Stimulated activated CD4-positive, alpha-beta T cell treated with anti-CD3 and anti-CD28 coated beads, Interleukin-1b, Interleukin-23, amount 100 ng/mL, for 1 hour (primary cell): Measurements from ENCODE around the gene ZDHHC11B.
A peak's percentile ranks its signal among the peaks of the same experiment; 100 is the strongest.
"Not testable (repeated sequence)": the region's sequence is repeated elsewhere in the genome, so short reads cannot be mapped to it uniquely, and the experiment has no call there.

Source experiments
- DNase-seq, 2 donors: peaks; one replicate each; pipeline ENCODE4 v3.0.0-alpha.2; 2020; ENCODE audit warnings: low read depth in 2 of 2

Gene ZDHHC11B

GRCh38 chr5:715636-716035 is 68.9 kb downstream of the ZDHHC11B start:
- DNase-seq = not testable (repeated sequence)

DNA sequence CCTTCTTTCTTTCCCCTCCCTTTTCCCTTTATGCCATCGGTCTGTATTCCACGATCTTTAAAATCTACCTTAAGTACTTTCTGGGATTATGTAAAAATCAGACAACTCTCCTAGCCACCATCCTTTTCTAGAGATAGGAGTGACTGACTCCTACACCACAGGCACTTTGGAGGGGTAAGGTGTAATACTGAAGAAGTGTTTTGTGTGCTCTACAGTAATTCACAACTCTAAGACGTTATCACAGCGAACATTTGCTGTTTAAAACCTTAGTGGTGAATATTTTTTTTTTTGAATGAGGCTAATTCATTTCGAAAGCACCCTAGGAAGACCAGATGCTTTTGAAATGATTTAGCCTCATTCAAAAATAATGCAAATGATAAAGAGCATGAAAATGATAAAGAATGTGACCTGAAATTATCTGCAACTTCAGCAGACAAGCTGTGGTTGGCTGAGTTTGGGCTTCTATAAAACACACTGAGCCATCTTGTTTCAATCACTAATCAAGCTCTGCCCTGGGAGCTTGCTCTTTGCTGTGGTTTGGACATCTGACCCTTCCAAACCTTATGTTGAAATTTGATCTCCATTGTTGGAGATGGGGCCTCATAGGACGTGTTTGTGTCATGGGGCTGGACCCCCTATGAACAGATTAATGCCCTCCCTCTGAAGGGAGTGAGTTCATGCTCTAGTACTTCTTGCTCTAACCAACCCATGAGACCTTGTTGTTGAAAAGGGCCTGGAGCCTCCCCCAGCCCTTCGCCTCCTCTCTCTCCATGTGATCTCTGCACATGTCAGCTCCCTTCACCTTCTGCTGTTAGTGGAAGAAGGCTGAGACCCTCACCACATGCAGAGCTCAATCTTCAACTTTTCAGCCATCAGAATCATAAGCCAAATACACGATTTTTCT is 70.1 kb downstream of the ZDHHC11B start:
- not testable (repeated sequence) for DNase-seq

GRCh38 chr5:713686-714085 is 70.8 kb downstream of the ZDHHC11B start:
- not testable (repeated sequence) for DNase-seq

- not testable (repeated sequence) for DNase-seq
These were observed 75.5 kb downstream of the ZDHHC11B start for GRCh38 chr5:708848-709517.

GRCh38 chr5:708374-708773 is 76.2 kb downstream of the ZDHHC11B start:
- DNase-seq = not testable (repeated sequence)

DNA sequence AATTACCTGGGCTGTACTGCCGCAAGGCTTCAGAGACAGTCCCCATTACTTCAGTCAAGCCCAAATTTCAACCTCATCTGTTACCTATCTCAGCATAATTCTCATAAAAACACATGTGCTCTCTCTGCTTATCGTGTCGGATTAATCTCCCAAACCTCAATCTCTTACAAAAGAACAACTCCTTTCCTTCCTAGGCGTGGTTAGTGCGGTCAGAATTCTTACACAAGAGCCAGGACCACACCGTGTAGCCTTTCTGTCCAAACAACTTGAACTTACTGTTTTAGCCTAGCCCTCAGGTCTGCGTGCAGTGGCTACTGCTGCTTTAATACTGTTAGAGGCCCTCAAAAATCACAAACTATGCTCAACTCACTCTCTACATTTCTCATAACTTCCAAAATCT is 78.4 kb downstream of the ZDHHC11B start:
- DNase-seq = not testable (repeated sequence)

DNA sequence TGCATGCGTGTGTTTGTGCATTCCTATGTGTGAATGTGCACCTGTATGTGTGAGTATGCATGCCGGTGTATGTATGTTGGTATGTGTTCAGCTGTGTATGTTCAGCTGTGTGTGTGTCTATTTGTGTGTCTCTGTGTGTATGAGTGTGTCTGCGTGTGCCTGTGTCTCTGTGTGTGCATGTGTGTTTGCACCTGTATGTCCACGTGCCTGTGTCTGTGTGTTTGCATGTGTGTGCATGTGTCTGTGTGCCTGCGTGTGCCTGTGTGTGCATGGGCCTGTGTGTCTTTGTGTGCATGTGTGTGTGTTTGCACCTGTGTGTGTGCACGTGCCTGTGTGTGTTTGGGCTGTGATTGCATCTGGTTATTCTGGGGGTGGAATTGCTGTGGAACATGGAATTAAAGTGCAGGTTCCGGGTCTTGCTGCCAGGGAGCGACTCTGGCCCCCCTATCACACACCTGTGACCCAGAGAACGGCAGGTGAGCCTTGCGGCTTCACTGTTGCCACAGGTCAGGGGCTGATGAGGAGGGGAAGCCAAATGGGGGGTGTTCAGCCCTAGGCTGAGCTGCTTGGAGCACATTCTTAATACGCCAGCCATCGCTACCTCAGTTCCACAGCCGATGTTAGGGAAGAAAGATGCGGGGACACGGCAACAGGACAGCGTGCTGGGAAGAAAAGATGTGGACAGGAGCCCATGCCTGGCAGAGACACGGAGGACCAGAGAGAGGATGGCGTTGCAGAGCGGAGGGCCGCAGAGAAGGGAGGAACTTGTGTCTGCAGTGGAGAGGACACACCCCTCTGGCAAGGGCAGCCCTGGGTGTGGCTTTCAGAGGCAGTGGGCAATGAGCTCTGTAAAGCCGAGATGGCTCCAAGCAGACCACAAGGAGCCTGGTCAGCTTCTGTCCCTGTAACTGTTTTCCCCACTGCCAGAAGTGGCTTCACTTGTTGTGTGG is 87.5 kb downstream of the ZDHHC11B start:
- DNase-seq = not testable (repeated sequence)

DNA sequence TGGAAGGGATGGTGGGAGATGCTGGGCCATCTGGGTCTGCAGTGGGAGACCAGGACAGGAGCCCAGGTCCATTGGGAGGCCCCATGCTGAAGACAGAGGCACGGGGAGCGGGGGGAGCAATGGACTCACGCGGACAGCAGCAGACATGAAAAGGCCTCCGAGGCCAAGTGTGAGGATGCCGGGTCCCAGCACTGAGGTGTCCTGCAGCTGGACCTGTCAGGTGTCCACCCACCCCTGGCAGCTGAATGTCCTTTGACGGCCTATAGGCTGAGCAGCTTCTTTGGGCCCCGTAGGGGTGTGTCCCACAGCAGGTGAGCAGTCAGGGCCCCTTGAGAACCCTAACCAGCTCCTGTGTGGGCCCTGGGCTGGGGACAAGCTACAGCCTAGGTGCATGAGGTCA is 88.3 kb downstream of the ZDHHC11B start:
- not testable (repeated sequence) for DNase-seq

DNA sequence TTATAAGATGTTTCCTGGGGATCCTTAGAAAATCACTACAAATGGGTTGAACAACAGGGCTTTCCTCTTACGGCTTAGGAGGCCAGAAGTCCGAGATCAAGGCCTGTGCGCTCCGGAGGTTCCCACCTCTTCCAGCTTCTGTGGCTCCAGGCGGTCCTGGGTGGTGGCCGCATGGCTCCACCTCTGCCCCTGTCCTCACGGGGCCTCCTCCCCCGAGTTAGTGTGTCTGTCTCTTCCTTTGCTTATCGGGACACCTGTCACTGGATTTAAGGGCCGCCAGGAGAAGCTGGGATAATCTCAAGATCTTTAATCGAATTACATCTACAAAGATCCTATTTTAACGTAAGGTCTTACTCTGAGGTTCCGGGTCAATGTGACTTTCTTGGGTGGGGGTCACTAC is 89.1 kb downstream of the ZDHHC11B start:
- not testable (repeated sequence) for DNase-seq

DNA sequence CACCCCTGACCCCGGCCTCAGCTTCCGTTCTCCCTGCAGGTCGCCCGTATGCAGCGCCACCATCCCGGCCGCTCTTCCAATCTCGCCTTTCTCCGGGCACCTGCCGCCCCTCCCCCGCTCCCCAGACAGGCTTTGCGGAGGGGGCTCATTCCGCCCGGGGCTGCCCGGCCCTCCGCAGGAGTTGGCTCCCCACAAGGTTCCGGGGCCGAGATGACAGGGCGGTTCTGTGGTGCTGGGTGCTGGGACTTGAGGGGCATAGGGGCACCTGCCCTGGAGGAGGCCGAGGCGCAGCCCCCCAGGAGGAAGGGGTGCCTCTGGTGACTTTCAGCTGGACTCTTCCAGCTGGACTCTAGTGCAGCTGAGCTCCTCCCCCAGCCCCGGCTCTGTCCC is 90.5 kb downstream of the ZDHHC11B start:
- not testable (repeated sequence) for DNase-seq

GRCh38 chr5:693271-694041 is 91.1 kb downstream of the ZDHHC11B start, which contains the start of gene TPPP:
Gene TPPP, minus strand, starts transcription at chr5:693352. Its CDS starts 15,292 bp downstream, at chr5:678060.
- DNase-seq = peak; percentile 69 to 78

DNA sequence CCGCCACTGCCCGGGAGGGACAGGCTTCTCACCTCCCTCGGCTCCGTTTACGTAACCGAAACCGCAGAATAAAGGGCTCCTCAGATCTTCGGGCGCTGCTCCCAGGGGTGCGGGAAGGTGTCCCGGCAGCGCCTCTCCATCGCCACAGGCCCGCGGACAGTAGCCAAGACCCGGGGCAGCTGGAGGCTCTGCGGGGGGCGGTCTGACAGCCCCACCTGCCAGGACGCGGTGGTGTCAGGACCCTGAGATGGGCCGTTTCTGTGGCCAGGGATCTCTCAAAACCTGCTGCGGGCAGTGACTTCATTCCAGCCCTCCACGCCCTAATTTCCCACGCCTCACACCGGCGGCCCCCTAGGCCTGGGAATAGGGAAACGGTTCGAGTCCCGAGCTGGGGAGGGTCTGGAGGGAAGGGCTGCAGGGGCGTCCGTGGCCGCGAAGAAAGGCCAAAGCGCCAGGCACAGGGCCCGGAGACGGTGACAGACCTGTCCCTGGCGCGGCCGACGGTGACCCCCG is 91.9 kb downstream of the ZDHHC11B start:
- DNase-seq = not testable (repeated sequence)

- no peak for DNase-seq
These were observed 92.6 kb downstream of the ZDHHC11B start for GRCh38 chr5:691817-692528.

DNA sequence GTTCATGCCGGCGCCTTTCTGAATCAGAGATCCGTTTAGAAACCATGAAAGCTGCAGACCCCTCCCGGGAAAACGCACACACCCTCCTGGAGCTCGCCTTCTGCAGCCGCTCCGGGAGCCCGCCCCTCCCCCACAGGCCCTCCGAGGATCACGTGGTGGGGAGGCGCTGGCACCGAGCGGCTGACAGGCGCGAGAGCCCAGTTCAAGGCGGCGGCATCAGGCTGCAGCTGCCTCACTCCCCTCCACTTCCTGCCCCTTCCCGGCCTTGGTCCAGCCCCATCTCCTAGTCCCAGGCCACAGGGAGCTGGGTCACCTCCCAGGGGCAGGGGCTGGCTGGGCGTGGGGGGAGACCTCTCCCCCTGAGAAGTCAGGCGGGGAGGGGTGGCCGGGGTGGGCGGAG is 93.5 kb downstream of the ZDHHC11B start:
- DNase-seq = not testable (repeated sequence)

DNA sequence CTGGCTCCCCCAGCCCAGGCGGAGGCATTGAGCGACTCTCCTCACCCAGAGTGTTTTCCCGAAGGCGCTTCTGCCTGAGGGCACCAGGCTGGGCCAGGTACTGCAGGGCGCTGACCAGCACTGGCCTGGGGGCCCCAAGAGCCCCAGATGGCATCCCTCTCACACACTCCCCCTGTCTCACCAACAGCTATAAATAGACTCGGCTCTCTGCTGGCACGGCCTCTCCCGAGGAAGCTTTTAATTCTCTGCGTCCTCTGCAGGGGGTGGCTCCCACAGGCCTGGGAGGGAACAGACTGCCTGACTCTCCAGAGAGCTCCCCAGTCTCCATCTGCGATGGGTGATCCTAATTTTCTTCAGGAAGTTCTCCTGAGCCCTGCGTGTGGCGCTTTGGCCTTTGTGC is 94.2 kb downstream of the ZDHHC11B start:
- not testable (repeated sequence) for DNase-seq

DNA sequence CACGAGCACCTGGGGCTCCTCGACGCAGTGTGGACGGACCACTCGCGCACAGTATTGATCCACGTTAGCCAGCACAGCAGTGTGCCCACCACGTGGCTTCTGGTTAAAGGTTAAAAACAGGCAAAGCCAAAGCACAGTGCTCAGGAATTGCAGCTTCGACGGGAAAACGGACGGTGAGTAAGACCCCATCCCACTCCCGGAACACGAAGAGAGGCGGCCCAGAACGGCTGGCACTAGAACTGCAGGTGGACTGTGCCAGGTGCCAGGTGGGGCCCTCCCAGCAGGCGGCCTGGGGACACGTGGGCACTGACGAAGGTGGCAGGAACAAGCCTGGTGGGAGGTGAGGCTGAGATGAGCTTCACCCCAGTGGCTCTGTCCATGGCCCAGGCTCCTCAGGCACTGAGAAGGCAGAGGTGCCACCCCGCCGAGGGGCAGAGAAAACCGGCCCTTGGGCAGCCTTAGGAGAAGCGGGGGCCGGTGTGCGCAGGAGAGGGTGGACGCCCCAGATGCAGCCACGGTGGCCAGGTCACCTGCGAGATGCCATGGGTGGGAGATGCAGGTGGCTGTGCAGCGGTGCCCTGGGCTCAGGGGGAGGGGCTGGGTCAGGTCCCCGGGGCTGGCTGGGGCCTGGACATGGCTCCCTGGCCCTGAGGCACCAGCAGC is 96.0 kb downstream of the ZDHHC11B start:
- not testable (repeated sequence) for DNase-seq

GRCh38 chr5:686936-687335 is 97.6 kb downstream of the ZDHHC11B start:
- DNase-seq = not testable (repeated sequence)

DNA sequence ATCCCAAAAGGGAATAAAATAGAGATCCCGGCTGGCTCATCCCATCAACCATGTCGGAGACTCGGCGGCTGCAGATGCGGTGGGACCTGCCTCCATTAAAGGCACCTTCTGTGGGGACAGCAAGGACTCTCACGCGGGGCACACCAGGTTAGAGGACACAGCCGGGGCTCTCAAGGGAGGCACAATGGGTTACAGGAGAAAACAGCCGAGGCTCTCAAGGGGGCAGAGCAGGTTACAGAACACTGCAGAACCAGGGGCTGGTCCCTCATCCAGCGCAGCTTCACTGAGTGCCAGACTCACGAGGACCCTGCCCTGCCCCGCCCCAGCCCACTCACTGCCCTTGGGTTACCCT is 98.4 kb downstream of the ZDHHC11B start:
- not testable (repeated sequence) for DNase-seq
